ENCODE data around the gene TRAF3.

TRAF3 gene

GRCh38 chr14:102878174-102878969 lies 101.1 kb downstream of the TRAF3 start:
- no peak overlapping the region for H3K4me3 ChIP-seq (ENCODE audit: low read depth, low read length, poor library complexity, severe bottlenecking)
- no peak overlapping the region for H3K27ac ChIP-seq (ENCODE audit: low read depth, low read length, poor library complexity, severe bottlenecking)
- H3F3A ChIP-seq (ENCODE audit: insufficient read depth, low read length), result no peaks in the 10 kb centered on the region
- peaks cover 14% of the 10 kb centered on the region for H3K36me3 ChIP-seq (ENCODE audit: insufficient read depth, low read length)
- H3K4me1 ChIP-seq (ENCODE audit: insufficient read depth, low read length, severe bottlenecking), result no peaks in the 10 kb centered on the region
- H3K9me2 ChIP-seq (ENCODE audit: low read depth, low read length), result no peaks in the 10 kb centered on the region
- no peaks in the 10 kb centered on the region for H3K79me2 ChIP-seq (ENCODE audit: insufficient read depth, low read length)
- H4K20me1 ChIP-seq (ENCODE audit: insufficient read depth, low read length), result no peaks in the 10 kb centered on the region
- H2AFZ ChIP-seq (ENCODE audit: low read length), result no peak overlapping the region
- no peak for TF ChIP-seq EZH2 (IDR thresholded peaks at IDR 0.05; ENCODE audit: borderline replicate concordance, low read length)
- TF ChIP-seq, protein P1, sequence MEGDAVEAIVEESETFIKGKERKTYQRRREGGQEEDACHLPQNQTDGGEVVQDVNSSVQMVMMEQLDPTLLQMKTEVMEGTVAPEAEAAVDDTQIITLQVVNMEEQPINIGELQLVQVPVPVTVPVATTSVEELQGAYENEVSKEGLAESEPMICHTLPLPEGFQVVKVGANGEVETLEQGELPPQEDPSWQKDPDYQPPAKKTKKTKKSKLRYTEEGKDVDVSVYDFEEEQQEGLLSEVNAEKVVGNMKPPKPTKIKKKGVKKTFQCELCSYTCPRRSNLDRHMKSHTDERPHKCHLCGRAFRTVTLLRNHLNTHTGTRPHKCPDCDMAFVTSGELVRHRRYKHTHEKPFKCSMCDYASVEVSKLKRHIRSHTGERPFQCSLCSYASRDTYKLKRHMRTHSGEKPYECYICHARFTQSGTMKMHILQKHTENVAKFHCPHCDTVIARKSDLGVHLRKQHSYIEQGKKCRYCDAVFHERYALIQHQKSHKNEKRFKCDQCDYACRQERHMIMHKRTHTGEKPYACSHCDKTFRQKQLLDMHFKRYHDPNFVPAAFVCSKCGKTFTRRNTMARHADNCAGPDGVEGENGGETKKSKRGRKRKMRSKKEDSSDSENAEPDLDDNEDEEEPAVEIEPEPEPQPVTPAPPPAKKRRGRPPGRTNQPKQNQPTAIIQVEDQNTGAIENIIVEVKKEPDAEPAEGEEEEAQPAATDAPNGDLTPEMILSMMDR (IDR thresholded peaks at IDR 0.05; ENCODE audit: low read length), result peak; percentile 7; the same call in 1 of the 2 replicates
- no peaks in the 10 kb centered on the region for H3K9me3 ChIP-seq (ENCODE audit: low read length)
- H3K9ac ChIP-seq (ENCODE audit: low read length), result no peak overlapping the region
- no peak overlapping the region for H3K4me2 ChIP-seq (ENCODE audit: low read length)
- H3K27me3 ChIP-seq (ENCODE audit: insufficient read depth, low read length), result no peaks in the 10 kb centered on the region

GRCh38 chr14:102878970-102879460 lies 101.8 kb downstream of the TRAF3 start:
- Histone ChIP-seq H3K4me2 (ENCODE audit: low read length) (no peak overlapping the region), H2AFZ (ENCODE audit: low read length) (no peak overlapping the region), H3K79me2 (ENCODE audit: insufficient read depth, low read length) (no peaks in the 10 kb centered on the region), H4K20me1 (ENCODE audit: insufficient read depth, low read length) (no peaks in the 10 kb centered on the region), H3K27me3 (ENCODE audit: insufficient read depth, low read length) (no peaks in the 10 kb centered on the region), H3K27ac (ENCODE audit: low read depth, low read length, poor library complexity, severe bottlenecking) (no peak overlapping the region), H3K9me2 (ENCODE audit: low read depth, low read length) (no peaks in the 10 kb centered on the region), H3K4me3 (ENCODE audit: low read depth, low read length, poor library complexity, severe bottlenecking) (no peak overlapping the region), H3K9me3 (ENCODE audit: low read length) (no peaks in the 10 kb centered on the region), H3K9ac (ENCODE audit: low read length) (no peak overlapping the region), H3K36me3 (ENCODE audit: insufficient read depth, low read length) (peaks cover 14% of the 10 kb centered on the region), H3K4me1 (ENCODE audit: insufficient read depth, low read length, severe bottlenecking) (no peaks in the 10 kb centered on the region), H3F3A (ENCODE audit: insufficient read depth, low read length) (no peaks in the 10 kb centered on the region)
- TF ChIP-seq, protein P1 (IDR thresholded peaks at IDR 0.05; ENCODE audit: low read length), result no peak
- TF ChIP-seq EZH2 (IDR thresholded peaks at IDR 0.05; ENCODE audit: borderline replicate concordance, low read length), result no peak

- no peaks in the 10 kb centered on the region for H4K20me1 ChIP-seq (ENCODE audit: insufficient read depth, low read length)
- no peak overlapping the region for H3K9ac ChIP-seq (ENCODE audit: low read length)
- no peak overlapping the region for H3K27ac ChIP-seq (ENCODE audit: low read depth, low read length, poor library complexity, severe bottlenecking)
- H3K36me3 ChIP-seq (ENCODE audit: insufficient read depth, low read length), result no peaks in the 10 kb centered on the region; the same call in 1 of the 2 replicates
- TF ChIP-seq, protein P1 (IDR thresholded peaks at IDR 0.05; ENCODE audit: low read length), result no peak
- TF ChIP-seq EZH2 (IDR thresholded peaks at IDR 0.05; ENCODE audit: borderline replicate concordance, low read length), result no peak
- H3K9me3 ChIP-seq (ENCODE audit: low read length), result no peaks in the 10 kb centered on the region
- no peak overlapping the region for H3K4me2 ChIP-seq (ENCODE audit: low read length)
- H3K4me1 ChIP-seq (ENCODE audit: insufficient read depth, low read length, severe bottlenecking), result no peaks in the 10 kb centered on the region
- no peak overlapping the region for H3K4me3 ChIP-seq (ENCODE audit: low read depth, low read length, poor library complexity, severe bottlenecking)
- no peaks in the 10 kb centered on the region for H3K27me3 ChIP-seq (ENCODE audit: insufficient read depth, low read length)
- no peaks in the 10 kb centered on the region for H3K79me2 ChIP-seq (ENCODE audit: insufficient read depth, low read length)
- H3F3A ChIP-seq (ENCODE audit: insufficient read depth, low read length), result no peaks in the 10 kb centered on the region
- no peaks in the 10 kb centered on the region for H3K9me2 ChIP-seq (ENCODE audit: low read depth, low read length)
- no peak overlapping the region for H2AFZ ChIP-seq (ENCODE audit: low read length)
Measured at GRCh38 chr14:102882226-102882906, 105.1 kb downstream of the TRAF3 start.

All from OCI-LY1 (cell line).